Prostate gland (tissue), 2 donors: Measurements from ENCODE around the gene CEP112.

Experiments
- CTCF ChIP-seq, 4 experiments: fragments of 200-600 bp in 2 of 4; fragments of 450-650 bp in 2 of 4; sonication (generic) in 2 of 4; IDR thresholded peaks; 1 replicate in 3 of 4; 2 replicates in 1 of 4; pipeline ENCODE4 v1.5.1; 2016 to 2019; ENCODE audit warnings: antibody characterized with exemption in 4 of 4, mild to moderate bottlenecking in 2 of 4, moderate library complexity in 2 of 4
- POLR2A ChIP-seq: fragments of 450-650 bp; IDR thresholded peaks from one replicate; pipeline ENCODE4 v1.6.1; 2016; ENCODE audit warnings: antibody characterized with exemption, mild to moderate bottlenecking

GRCh38 chr17:65885541-65886312 lies 306.2 kb downstream of the CEP112 start:
- TF ChIP-seq CTCF (IDR thresholded peaks at IDR 0.05), result no peak
- TF ChIP-seq POLR2A, result no peak
